Left colon (tissue), 2 donors: ENCODE measurements around the gene ATP8B4. TPM values are rescaled to one million over a fixed set of nuclear protein-coding genes. Genes with fewer than 3 reads are reported as not detected.

ENCODE experiments used
- ATAC-seq: fragments of 200-7000 bp; cut with Tn5 transposase; one replicate; pipeline ENCODE4 v1.9.1; 2020; ENCODE audit warnings: mild to moderate bottlenecking, moderate library complexity
- DNase-seq, 2 donors: peaks; one replicate each; pipeline ENCODE4 v3.0.0-alpha.2; 2020
- intact Hi-C, 2 donors: fragments of 100-400 bp; cut with DNase I in 1 of 2; cut with micrococcal nuclease in 1 of 2; formaldehyde crosslinking; loops; one replicate each; pipeline versions ENCODE4 v1.11.2 to v1.14.0; 2022; cut with DNase I, micrococcal nuclease
- total RNA-seq, 2 donors: library from RNA; stranded (reverse); fragmentation: NEBNext Ultra II Directional; extraction: Animal tissue kit (Norgen Biotek cat#: 25700); gene quantifications; one replicate each; pipeline ENCODE4 v1.2.1, GENCODE V29; 2021
- donor health status: DM: no; HTN: no; CAD: no.
- donor health status: DM: yes; HTN: yes; CAD: no.

Gene ATP8B4
- total RNA-seq, 2 donors from 2014 or later, result 1.9 to 5.9 TPM

DNA sequence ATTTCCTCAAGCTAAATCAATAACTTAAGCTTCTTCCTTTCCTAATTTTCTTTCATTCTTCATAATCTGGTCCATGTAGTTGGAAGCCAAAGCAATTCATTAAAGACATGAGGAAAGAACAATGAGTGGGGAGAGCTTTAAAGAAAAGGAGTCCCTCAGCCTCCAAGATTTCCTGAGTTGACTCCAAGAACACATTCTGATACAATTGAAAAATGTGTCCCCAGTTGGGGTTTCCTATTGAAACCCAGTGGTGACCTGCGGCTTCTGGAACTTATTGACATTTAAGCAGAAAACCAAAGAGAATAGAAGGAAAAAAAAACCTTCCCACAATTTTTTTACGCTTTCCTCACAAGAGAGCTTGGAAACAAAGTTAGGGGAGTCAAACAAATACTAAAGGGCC lies 37.0 kb downstream of the ATP8B4 start:
- intact Hi-C loops, result no loop called here
- DNase-seq (no peak), ATAC-seq (no peak)

DNA sequence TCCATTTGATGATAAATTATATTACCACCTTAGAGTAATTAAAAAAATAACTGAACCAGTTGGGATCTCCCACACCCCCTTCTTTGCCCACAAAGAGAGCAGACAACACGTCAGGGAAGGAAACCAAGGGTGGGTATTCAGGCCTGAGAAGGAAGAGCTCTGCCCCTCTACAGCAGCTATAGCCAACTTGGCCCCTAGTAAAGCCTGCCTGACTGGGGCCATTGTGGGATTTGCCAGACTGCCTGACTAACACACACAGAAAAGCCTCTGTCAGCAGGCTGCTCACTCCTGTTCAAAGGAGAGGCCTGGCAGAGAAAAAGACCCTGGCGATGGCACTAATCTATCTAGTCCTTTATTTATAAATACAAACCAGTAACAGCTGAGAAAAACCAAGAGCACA lies 41.4 kb downstream of the ATP8B4 start:
- intact Hi-C loops, result no loop called here
- no peak for ATAC-seq
- DNase-seq, result no peak

DNA sequence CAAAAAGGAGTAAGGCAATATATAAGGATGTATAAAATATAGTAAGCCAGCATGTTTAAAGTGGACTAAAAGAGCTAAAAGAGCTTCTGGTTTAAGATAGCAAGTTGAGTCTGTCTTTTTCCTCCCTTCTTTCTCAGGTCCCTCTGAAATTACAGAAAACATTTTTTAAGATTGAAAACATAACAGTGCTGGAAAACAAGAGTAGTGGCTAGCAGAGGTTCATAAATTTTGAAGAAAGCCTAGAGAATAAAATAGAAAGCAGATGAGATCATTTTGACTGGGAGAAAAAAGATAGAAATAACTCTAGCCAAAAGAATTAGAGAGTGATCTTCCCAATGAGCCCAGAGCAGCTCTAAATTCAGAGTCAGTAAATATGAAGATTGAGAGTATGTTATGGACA lies 41.9 kb downstream of the ATP8B4 start:
- intact Hi-C loops, result no loop called here
- DNase-seq (no peak), ATAC-seq (no peak)

DNA sequence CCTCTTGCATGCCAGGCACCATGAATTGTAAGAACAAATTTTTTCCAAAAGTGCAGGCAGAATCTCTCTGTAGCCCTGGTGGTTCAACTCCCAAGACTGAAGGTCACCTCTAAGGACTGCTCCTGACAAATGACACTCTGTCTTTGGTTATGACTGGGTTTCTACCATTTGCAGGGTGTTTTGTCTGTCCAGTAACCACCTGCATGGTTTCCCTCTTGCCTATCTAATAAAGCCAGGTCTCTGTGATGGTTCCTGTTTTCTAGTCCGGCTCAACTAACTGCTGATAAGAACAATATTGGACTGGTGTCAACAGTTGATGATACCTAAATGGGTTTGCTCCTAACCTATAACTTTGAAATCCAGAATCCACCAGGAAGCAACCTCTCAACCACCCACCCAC lies 43.7 kb downstream of the ATP8B4 start:
- DNase-seq (no peak), ATAC-seq (no peak)
- intact Hi-C loops, result no loop called here

DNA sequence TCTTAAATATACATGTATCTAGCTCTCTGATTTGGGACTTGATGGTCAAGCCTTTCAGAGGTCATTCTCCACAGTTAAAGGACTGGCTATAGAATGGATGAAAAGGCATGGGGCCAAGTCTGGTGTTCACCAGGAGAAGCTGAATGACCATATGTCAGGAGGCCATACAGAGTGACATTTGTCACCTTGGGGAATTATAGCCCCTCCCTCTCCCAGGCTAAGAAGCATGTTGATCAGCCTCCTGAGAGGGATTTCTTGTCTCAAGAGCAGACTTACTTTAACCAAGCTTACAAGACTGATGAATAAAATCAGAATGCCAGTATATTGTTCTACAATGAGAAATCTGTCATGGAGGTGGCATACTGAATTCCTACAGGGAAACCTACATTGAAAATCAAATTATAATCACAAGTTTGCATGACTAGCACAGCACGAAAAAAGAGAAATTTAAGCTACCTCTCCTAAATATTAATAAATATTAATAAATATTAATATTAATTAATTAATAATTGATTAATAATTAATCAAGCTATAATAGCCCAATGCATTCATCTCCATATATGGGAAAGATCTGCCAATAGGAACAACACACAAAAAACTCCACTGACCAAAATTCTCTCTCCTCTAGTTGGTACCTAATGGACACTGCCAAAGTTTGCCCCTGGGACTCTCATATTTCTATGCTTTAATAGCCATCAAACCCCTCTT lies 47.3 kb downstream of the ATP8B4 start:
- intact Hi-C loops, result no loop called here
- no peak for ATAC-seq

DNA sequence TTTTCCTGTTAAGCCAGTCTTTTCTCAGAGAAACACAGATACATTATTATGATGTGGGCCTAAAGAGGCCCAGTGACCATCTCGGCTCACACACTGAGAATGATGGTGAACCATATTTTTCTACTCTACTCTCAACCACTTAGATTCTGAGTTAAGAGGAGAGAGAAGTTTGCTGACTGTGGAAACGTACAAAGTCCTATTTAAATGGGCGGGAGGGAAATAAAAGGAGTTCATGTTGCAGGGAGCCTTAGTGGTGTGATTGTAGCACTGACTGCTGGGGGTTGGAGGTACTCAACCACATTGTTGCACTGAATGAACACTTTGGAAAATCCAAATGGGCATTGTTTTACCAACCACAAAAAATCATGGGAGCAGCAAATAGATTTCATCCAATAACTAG lies 51.0 kb downstream of the ATP8B4 start:
- intact Hi-C loops, result no loop called here
- no peak for DNase-seq
- peak; percentile 97 for ATAC-seq

More for the DNA sequence above, 47.3 kb downstream of the ATP8B4 start:
- no peak for DNase-seq

DNA sequence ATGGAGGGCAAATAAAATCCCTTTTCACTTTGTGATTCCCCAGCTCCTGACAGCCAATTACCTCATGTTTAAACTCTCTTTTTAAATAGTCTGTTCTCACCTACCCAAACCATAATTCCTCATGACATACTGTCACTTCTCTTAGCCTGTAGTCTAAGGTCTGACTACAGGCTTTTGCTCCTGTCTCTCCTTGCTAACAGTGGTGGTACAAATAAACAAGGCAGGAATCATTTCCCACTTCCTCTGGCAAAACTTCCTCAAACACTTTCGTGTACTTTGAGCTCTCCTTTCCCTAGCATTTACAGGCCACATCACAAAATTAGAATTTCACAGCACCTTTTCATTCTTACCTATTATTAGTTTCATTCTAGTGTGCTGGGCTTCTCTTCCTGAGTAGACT lies 51.8 kb downstream of the ATP8B4 start:
- intact Hi-C loops, result no loop called here
- DNase-seq (no peak), ATAC-seq (peak; percentile 79)

DNA sequence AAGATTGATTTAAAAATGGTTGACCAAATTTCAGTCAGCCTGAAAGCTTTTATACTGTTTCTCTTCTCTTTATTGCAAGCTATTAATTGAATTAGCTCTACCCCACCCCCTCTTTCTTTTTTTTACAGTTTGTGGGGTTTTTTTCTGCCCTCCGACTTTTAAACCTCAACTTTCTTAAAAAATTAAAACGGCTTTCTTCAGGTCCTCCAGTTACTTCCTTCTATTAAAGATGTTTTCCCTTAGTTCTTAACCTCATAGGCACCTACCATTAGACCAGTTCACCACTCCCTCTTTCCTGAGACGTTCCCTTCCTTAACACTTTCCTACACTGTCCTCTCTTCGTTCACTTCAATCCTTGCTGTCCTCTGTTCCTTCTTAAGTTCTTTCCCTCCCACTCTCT lies 52.4 kb downstream of the ATP8B4 start:
- intact Hi-C loops, result no loop called here
- DNase-seq (no peak), ATAC-seq (no peak)

DNA sequence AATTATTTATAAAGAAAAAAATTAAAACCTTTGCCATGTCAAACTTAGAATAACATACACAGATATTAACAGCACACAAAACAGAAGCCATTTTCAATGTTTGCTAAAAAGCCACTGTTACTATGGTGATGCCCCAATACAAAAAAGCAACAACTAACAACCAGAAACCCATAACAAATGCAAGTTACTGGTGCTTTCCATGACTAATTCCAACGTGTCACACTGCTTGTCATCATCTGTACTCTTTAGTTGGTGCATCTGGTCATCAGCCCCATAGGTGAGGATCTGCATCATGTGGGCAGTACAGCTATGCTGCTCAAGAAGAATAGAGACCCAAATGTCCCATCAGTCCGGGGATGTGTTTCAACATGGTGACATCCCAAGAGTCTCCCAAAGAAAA lies 52.8 kb downstream of the ATP8B4 start:
- DNase-seq (no peak), ATAC-seq (no peak)
- intact Hi-C loops, result no loop called here

DNA sequence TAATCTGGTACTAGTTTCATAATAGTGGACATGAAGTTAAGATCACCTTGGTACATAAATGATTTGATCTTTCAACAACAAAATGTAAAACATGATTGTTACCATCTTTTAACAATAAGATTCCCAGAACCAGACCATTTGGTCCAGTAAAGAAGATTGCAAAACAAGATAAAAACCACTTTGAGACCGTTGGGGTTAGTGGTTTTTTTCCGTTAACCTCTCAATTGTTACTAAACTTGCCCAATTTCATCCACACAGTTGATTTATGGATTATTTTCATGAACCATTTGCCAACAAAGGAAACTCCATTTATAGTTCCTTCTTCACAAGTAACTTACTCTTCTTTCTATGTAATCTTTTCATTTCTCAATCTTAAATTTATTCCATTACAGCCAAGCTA lies 53.8 kb downstream of the ATP8B4 start:
- no peak for ATAC-seq
- DNase-seq, result no peak
- intact Hi-C loops, result no loop called here

DNA sequence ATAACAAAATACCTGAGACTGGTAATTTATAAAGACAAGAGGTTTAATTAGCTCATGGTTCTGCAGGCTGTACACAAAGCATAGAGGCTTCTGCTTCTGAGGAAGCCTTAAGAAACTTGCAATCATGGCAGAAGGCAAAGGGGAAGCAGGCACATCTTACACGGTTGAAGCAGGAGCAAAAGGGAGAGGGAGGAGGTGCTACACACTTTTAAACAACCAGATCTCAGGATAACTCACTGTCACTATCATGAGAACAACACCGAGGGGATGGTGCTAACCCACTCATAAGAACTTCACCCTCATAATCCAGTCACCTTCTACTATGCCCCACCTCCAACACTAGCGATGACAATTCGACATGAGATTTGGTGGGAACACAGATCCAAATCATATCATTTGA lies 54.4 kb downstream of the ATP8B4 start:
- ATAC-seq, result no peak
- intact Hi-C loops, result no loop called here
- DNase-seq, result no peak

DNA sequence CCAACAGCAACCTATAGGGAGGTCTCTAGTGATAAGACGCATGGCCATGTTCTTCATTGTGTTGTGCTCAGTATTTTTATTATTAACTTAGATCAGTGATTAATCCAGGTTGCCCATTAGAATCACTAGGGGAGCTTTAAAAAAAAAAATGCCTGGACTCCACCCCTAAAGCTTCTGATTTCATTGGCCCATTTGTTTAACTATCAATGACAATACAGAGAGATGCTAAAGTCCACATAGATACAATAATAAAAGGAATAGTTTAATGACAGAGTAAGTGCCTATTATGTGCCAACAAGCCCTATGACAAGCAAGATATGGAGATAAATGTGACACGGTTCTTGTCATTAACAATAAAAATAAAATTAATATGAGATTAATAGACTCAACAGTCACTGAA lies 55.8 kb downstream of the ATP8B4 start:
- intact Hi-C loops, result no loop called here
- ATAC-seq (no peak), DNase-seq (no peak)

DNA sequence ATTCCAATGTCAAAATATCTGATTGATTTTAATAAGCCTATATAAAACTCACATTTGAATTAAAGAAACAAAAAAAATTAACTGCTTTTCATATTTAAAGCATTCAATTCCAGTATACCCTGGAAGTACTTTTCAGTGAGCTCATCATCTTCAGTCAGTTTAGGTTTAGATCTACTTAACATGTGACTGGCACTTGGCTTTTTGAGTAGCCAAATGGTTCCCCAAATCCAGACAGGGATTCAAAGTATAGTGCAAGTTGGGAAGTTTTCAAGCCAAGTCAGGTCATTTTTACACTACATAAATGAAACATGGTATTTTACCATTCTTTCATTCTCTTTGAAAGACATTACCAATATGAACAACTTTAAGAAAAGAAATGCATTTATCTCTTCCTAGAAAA lies 57.5 kb downstream of the ATP8B4 start:
- intact Hi-C loops, result no loop called here
- no peak for DNase-seq
- ATAC-seq, result no peak

DNA sequence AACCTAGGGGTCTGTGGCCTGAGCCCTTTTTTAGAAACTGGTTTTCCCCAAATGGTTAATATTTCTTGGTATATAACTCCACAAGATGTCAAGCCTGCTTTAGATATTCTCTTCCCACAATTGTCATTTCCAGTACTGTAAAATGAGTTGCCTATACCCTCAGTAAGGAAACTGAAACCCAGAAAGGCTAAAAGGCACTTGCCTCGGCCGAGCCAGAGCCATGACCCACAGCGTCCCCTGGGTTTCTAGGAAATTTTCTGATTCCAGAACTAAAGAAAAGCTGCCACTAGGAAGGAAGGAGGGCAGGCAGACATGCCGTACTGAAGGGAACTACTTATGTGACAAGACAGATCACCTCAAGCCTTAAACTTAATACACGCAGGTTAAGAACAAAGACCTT lies 59.1 kb downstream of the ATP8B4 start:
- no peak for DNase-seq
- intact Hi-C loops, result no loop called here
- no peak for ATAC-seq

DNA sequence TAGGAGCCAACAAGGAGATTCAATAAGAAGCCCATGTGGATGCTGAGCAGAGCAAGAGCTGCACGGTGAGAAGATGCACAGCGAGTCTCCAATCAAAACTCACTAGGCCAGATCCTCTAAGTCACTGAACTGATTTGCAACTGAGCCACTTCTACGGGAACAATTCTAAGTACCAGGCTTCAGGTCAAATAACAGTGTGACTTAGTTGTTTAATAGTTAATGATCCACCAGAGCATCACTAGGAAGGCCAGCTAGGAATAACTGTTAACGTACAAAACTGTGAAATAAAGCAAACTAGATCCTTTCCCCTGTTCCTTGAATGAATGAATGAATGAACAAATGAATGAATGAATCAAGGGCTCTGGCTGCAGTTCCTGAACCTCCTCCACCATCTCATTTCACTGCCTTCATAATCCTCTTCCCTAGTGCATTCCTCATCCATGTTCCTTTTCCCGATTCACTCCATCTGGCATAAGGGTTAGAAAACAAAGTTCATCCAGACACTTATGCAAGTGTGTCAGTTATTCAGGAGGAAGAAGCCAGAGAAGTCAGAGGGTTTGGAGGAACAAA lies 59.7 kb downstream of the ATP8B4 start:
- no peak for DNase-seq
- ATAC-seq, result no peak
- intact Hi-C loops, result no loop called here

DNA sequence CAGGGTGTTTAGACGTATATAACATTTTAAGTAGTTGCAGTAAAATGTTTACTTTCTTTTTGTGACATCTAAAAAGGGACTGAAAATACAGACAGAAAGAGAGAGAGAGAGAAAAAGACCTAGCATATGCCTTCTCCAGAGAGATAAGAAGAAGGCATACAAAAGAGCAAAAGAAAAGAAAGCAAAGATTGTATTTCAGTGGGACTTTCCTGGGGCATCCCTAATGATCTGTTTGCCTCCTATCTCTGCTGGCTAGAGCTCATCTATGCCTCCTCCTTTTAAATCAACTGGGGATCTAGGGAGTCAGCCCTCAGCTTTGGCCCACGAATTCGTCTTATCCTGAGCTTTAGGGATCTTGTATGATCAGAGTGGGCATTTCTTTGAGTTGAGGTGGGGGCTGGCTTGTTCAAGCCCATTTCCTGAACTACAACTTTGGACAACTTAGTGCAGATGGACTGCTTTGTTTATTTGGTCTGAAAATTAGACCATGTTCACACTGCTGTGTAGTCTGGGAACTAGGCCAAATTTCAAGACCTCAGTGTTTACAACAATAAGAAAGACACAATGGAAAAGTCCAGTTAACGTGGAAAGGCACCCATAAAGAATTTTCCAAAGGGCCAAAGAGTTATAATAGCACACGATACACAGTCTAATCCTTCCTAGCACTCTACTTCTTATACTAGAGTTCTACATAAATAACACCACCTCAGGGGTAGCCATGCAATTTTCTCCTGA lies 61.0 kb downstream of the ATP8B4 start:
- DNase-seq (no peak), ATAC-seq (peak; percentile 14)
- intact Hi-C loops, result no loop called here

DNA sequence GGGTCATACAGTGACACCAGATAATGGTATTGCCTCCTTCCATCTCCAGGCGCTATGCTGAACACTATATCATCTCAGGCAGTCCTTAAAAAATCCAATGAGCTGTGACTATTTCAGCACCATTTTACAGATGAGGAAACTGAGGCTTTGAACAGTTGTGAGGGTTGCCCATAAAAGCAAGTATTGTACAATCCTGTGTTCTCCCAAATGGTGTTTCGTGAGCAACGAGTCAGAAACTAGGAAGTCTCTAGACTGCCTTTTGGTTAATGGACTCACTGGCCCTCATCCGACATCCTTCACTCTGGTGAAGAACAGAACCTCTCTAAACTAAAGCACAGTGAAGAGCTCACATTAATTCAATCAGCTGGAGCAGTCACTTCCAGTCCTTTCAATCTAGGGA lies 61.8 kb downstream of the ATP8B4 start:
- DNase-seq, result no peak
- intact Hi-C loops, result no loop called here

DNA sequence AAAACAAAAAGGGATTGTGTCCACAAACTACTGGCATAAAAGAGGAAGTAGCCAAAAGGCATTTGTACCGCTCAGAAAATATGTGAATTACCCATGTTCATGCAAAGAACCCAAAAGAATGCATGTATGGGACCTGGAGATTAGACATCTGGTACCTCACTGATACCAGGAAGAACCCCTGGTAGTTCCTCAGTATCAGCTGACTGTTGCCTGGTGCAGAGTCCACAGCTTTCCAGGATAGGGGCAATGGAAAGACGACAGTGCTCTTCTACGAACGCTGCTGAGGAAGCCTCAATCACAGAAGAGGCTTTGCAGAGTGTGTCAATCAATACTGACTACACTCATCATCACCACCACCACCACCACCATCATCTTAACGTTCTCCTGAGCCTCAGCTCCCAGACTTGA lies 63.3 kb downstream of the ATP8B4 start:
- DNase-seq, result no peak
- ATAC-seq, result no peak

More for the DNA sequence above, 61.8 kb downstream of the ATP8B4 start:
- ATAC-seq, result no peak

DNA sequence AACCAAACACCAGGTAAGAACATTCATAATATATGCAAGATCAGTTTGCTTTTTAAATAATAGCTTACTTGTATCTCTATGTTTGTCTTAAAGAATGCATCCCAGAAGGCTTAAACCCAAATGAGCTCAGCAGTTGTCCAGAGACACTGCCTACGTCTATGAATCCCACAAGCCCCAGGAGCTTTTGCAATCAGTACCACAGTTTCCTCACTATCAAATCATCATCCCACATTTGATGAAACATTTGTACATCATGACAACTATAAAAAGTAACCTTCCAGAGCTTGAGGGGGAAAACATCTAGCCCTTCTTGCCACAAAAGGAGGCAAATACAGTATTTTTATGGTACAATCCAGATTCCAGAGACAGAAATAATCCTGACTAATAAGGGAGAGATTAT lies 63.7 kb downstream of the ATP8B4 start:
- no peak for ATAC-seq
- intact Hi-C loops, result no loop called here
- DNase-seq, result no peak

More for the DNA sequence above, 63.3 kb downstream of the ATP8B4 start:
- intact Hi-C loops, result no loop called here
